Measurements from ENCODE around the gene CRIP2.

Gene CRIP2

DNA sequence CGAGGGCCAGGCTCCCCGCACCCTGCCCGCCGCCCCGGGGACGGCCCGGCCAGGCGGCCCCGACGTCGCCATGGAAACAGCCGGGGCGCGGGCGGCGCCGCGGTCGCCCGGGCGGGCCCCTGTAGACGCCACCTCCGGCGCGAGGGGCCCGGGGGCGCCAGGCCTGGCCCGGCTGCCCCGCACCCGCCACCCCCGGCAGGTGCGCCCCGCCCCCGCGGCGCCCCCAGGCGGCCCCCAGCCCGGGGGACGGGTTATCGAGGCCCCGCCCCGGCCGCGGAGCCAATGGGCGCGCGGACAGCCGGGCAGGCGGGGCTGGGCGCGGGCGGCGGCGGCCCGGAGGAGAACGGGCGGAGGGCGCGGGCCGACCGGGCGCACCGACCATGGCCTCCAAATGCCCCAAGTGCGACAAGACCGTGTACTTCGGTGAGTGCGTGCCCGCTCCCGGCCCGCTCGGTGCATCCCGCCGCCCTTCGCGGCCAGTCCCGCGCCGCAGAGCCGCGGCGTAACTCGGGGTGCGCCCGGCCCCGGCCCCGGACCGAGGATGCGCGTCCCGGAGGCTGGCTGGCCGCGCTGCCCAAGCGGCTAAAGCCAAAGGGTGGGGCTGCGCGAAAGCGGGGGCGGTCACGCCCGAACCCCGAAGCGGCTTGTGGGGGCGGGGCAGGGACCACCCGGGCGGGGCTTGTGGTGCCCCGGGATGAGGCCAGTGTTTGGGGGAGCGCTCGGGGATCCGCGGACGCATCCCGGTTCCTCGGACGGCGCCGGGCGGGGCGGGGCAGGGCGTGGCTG lies at the start of gene CRIP2:
CRIP2 (plus strand) TSS at position 339 of the 786 bp plus-strand sequence; CDS start at position 381, 42 bp downstream.
- DNase-seq (ENCODE audit: low read depth in 3 of 3), result no peak

- no peak for DNase-seq (ENCODE audit: low read depth in 3 of 3)
These were observed 49.8 kb upstream of the CRIP2 start for GRCh38 chr14:105424861-105425260.

DNA sequence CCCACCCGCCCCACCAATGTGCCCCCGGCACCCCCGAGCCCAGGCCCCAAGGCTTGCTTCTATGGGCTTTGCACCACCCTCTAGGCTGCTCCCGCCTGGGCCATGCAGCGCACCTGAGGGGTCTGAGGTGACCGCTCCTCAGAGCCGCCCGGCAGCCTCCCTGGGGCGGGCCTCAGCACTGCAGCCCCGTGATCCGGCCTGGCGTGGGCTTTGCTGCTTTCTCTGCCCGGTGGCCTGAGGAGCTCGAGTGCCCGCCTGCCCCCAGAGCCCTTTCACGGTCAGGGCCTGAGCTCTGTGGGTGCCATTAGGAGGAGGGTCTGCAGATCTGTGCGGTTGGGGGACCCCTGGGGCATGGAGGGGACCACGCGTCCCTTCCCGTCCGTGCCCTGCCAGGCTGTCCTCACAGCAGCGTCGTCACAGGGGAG lies 48.8 kb upstream of the CRIP2 start:
- no peak for DNase-seq (ENCODE audit: low read depth in 3 of 3)

DNA sequence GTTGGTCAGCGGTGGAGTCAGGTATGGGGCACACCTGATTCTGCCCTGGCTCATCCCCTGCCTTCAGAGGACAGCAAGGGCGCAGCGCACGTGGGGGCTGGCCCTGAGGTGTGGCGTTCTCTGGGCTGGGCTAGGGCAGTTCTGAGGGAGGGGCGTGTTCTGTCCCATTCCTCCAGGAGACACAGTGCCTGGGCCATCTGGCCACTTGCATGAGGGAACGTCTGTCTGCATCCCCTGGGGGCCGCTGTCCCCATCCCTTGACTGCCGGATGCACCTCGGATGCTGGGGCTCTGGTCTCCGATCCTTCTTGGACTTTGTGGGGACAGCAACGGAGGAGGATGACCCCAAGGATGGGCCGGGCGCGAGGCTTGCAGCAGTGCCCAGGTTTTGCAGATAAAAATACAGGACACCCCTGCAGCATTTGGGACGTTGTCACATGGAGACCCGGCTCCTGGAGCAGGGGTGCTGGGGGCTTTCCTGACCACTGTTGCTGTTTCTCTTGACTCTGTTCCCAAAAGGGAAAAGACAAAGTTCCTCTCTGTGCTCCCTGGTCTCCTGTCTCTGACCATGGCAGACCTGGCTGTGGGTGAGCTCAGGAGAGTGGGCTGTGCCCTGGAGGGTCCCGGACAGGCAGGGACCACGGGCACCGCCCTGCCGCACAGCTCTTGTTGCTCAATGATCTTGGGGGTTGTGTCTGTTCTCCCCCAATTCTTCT lies 48.0 kb upstream of the CRIP2 start:
- no peak for DNase-seq (ENCODE audit: low read depth in 3 of 3)

DNA sequence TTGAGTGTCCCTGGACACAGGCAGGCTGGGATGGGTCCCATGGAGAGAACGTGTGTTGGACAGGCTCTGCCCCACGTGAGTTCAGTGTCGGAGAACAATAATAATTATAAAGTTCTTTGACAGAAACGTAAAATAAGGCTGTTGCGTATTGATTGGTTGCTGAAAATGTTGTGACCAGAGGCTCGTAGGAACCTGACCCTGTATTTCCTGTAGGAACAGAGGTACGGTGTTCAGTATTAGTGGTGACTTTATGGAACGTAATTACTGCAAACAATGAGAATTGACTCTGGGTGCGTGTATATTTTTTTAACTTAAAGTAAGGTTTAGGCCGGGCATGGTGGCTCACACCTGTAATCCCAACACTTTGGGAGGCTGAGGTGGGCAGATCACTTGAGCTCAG lies 47.2 kb upstream of the CRIP2 start:
- DNase-seq (ENCODE audit: low read depth in 3 of 3), result no peak

DNA sequence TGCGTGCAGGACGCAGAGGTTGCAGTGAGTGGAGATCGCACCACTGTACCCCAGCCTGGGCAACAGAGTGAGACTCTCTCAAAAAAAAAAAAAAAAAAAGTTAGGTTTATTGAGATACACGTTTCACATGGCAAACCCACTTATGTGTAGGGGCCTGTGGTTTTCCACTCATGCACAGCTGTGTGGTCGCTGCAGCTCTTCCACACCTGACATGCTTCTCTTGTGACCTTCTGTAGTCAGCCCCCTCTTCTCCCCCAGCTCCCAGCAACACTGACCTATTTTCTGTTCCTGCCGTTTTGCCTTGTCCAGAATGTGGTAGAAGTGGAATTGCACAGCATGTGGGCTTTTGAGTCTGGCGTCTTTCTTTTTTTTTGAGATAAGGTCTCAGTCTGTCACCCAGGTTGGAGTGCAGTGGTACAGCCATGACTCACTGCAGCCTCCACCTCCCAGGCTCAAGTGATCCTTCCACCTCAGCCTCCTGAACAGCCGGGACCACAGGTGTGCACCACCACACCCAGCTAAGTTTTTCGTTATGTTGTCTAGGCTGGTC lies 46.6 kb upstream of the CRIP2 start:
- no peak for DNase-seq (ENCODE audit: low read depth in 3 of 3)

- no peak for DNase-seq (ENCODE audit: low read depth in 3 of 3)
These were observed 44.6 kb upstream of the CRIP2 start for GRCh38 chr14:105430042-105430441.

- no peak for DNase-seq (ENCODE audit: low read depth in 3 of 3)
These were observed 44.1 kb upstream of the CRIP2 start for GRCh38 chr14:105430565-105430964.

DNA sequence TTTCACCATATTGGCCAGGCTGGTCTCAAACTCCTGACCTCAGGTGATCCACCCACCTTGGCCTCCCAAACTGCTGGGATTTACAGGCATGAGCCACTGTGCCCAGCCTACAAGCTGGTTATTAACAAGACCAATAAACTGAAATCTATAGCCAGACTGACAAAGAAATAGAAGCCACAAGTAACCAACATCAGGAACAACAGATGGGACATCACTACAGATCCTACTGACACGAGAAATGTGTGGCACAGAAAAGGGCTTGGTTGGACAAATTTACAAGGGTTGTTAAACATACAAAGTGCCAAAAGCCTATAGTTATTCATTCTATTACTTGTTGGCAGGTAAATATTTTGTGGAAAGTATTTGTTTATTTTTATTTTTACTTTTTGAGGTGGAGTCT lies 43.4 kb upstream of the CRIP2 start:
- DNase-seq (ENCODE audit: low read depth in 3 of 3), result no peak

- no peak for DNase-seq (ENCODE audit: low read depth in 3 of 3)
These were observed 42.0 kb upstream of the CRIP2 start for GRCh38 chr14:105432657-105433056.

DNA sequence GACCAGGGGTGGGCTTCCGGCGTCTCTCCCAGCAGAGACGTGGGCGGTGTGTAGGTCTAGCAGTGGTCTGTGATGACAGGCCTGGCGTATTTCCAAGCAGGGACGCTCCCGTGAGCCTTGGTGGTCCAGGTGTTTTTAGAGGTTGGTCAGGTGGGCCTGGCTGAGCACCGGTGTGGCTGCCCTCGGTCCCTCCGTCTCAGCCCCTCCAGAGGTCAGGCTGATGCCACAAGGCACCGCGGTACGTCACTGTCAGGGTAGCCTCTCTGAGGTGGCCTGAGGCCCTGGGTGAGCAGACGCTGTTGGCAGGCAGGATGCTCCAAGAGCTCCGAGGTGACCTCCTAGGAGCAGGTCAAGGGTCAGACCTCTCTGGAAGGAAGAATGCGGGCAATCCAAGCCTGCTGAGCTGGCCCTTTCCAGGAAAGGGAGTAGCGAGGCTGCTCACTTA lies 41.4 kb upstream of the CRIP2 start:
- DNase-seq (ENCODE audit: low read depth in 3 of 3), result no peak

- no peak for DNase-seq (ENCODE audit: low read depth in 3 of 3)
These were observed 38.2 kb upstream of the CRIP2 start for GRCh38 chr14:105436402-105436801.

DNA sequence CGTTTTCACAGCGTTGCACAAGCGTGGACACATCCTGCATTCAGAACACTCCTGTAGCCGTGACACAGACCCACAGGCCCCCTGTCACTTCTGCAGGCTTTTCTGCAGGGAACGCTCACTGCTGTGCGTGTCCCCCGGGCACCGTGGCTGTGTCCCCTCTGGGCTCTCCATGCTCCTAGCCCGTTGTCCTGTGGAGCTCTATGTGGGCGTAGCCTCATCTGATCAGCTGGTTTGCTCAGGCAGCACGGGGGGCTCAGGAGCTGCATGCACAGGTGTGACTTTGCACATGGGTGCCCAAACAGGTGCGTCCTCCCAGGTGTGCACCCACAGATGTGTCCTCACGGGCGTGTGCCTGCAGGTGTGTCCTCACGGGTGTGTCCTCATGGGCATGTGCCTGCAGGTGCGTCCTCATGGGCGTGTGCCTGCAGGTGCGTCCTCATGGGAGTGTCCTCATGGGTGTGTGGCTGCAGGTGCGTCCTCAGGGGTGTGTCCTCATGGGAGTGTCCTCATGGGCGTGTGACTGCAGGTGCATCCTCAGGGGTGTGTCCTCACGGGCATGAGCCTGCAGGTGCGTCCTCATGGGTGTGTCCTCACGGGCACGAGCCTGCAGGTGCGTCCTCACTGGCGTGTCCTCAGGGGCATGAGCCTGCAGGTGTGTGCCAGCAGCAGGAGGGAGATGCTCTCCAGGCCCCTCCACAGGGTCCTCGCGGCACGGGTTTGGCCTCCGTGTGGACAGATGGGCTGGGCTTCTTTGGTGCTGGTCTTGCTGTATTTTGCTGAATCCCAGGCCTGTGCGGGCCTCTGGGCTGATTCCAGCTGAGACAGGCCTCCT lies 37.5 kb upstream of the CRIP2 start:
- no peak for DNase-seq (ENCODE audit: low read depth in 3 of 3)

- DNase-seq (ENCODE audit: low read depth in 3 of 3), result no peak
These were observed 36.7 kb upstream of the CRIP2 start for GRCh38 chr14:105437723-105438500.

- DNase-seq (ENCODE audit: low read depth in 3 of 3), result no peak
These were observed 35.4 kb upstream of the CRIP2 start for GRCh38 chr14:105439179-105439578.

- DNase-seq (ENCODE audit: low read depth in 3 of 3), result no peak
These were observed 34.7 kb upstream of the CRIP2 start for GRCh38 chr14:105439710-105440553.

DNA sequence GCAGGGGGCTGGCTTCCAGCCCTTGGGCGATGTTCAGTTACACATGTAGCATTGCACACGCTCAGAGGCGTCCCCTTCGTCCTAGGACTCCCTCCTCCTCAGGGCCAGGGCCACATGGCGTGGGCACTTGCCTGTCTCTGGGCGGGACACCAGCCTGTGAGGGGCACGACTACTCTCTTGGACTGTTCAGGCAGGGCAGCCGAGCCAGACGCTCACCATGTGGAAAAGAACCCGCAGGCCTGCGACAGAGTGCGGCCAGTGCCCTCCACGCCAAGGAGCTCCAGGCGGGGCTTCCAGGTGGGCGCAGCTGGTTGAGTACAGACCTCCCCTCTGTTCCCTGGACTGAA lies 34.1 kb upstream of the CRIP2 start:
- DNase-seq (ENCODE audit: low read depth in 3 of 3), result no peak

DNA sequence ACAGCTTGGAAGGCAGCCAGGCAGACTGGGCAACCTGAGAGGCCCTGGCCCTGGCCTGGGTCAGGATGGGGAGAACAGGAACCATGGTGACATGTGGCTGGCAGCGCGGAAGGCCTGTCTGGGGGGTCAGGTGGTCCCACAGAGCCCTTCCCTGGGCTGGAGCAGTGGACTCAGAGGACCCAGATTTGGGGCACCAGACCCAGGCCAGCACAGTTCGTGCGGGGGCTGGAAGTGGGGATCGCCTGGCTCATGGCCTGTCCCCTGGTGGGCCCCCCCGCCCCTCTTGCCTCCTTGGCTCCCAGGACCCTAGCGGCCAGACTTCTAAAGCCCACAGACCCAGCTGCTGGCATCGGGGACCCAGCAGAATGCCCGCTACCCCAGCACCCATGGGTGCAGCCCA lies 33.6 kb upstream of the CRIP2 start:
- DNase-seq (ENCODE audit: low read depth in 3 of 3), result no peak

- no peak for DNase-seq (ENCODE audit: low read depth in 3 of 3)
These were observed 32.5 kb upstream of the CRIP2 start for GRCh38 chr14:105442125-105442524.

DNA sequence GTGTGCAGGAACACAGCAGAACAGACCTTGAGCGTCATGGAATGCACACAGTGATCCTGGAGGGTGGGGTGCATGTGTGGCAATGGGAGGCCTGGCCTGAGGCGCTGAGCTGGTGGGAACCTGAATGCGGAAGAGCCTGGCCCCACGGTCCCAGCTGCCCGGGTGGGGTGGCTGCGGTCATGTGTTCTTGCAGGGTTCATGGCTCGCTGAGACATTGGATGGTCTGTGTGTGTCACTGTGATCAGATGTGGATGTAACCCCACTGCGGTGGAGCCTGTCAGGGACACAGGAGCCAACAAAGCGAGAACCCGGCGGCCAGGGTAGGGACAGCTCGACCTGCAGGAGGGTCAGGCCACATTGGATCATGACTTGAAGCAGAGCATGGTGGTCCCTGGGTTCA lies 31.8 kb upstream of the CRIP2 start:
- no peak for DNase-seq (ENCODE audit: low read depth in 3 of 3)

Data from stimulated activated CD4-positive, alpha-beta T cell treated with anti-CD3 and anti-CD28 coated beads, TNF-alpha, amount 100 ng/mL, for 24 hours (primary cell).